HEK293 (cell line): ENCODE results near the gene FAF2.

Experiments
- CTCF ChIA-PET: fragments of 350-600 bp; formaldehyde crosslinking; extraction: SDS; loops from one replicate; lab custom pipeline; 2021; ENCODE audit warnings: antibody characterized with exemption; lab: Yijun Ruan, JAX
- POLR2A ChIA-PET: fragments of 300-600 bp; formaldehyde crosslinking; extraction: SDS; loops from one replicate; lab custom pipeline; 2020; ENCODE audit warnings: antibody characterized with exemption, inconsistent platforms; lab: Yijun Ruan, JAX
- H3K27ac ChIP-seq: fragments of 200-500 bp; sonication (Bioruptor generic); 2 replicates; pipeline ENCODE4 v1.5.1; 2014; ENCODE audit warnings: low read depth, low read length, control low read depth, inconsistent platforms; ENCODE audit errors: extremely low read depth
- H3K36me3 ChIP-seq, 2 experiments: fragments of 200-500 bp in 1 of 2; sonication (Bioruptor generic) in 1 of 2; 1 replicate in 1 of 2; 2 replicates in 1 of 2; pipeline ENCODE4 v1.5.1; 2014 to 2017; ENCODE audit warnings: inconsistent platforms in 2 of 2, low read length in 2 of 2; ENCODE audit not compliant: control insufficient read depth in 2 of 2, insufficient read depth in 1 of 2
- H3K4me1 ChIP-seq: fragments of 200-500 bp; sonication (Bioruptor generic); 2 replicates; pipeline ENCODE4 v1.5.1; 2014; ENCODE audit warnings: mild to moderate bottlenecking, low read length, inconsistent platforms; ENCODE audit not compliant: control insufficient read depth, insufficient read depth
- H3K4me3 ChIP-seq: 2 replicates; pipeline ENCODE4 v1.5.1; 2011; ENCODE audit warnings: low read depth, mild to moderate bottlenecking, control low read depth, low read length, moderate library complexity
- H3K9me3 ChIP-seq: fragments of 200-500 bp; sonication (Bioruptor generic); 2 replicates; pipeline ENCODE4 v1.5.1; 2014; ENCODE audit warnings: low read depth, low read length, inconsistent platforms; ENCODE audit not compliant: control insufficient read depth, insufficient read depth
- ELK4 ChIP-seq: IDR thresholded peaks from 2 replicates; pipeline ENCODE4 v1.6.1; 2011; ENCODE audit warnings: mild to moderate bottlenecking, low read depth, low read length, borderline replicate concordance
- GLI2 ChIP-seq: fragments of 450-650 bp; formaldehyde crosslinking; IDR thresholded peaks from 2 replicates; pipeline ENCODE4; 2017; ENCODE audit warnings: missing biosample characterization, missing genetic modification characterization, low read depth, borderline replicate concordance
- WT1 ChIP-seq: fragments of 450-650 bp; formaldehyde crosslinking; IDR thresholded peaks from 2 replicates; pipeline ENCODE4 v1.5.1; 2016; ENCODE audit warnings: missing biosample characterization, missing genetic modification characterization
- ZNF121 ChIP-seq: fragments of 450-650 bp; formaldehyde crosslinking; IDR thresholded peaks from 2 replicates; pipeline ENCODE4 v1.5.1; 2016; ENCODE audit warnings: missing biosample characterization, missing genetic modification characterization
- ZNF132 ChIP-seq: fragments of 450-650 bp; formaldehyde crosslinking; IDR thresholded peaks from 2 replicates; pipeline ENCODE4 v1.5.1; 2017; ENCODE audit warnings: missing biosample characterization, missing genetic modification characterization, borderline replicate concordance
- ZNF18 ChIP-seq: fragments of 450-650 bp; formaldehyde crosslinking; IDR thresholded peaks from 2 replicates; pipeline ENCODE4 v1.5.1; 2016; ENCODE audit warnings: missing biosample characterization, missing genetic modification characterization
- ZNF398 ChIP-seq: fragments of 450-650 bp; formaldehyde crosslinking; IDR thresholded peaks from 2 replicates; pipeline ENCODE4 v1.5.1; 2017; ENCODE audit warnings: missing biosample characterization, missing genetic modification characterization
- ZNF473 ChIP-seq: fragments of 450-650 bp; formaldehyde crosslinking; IDR thresholded peaks from 2 replicates; pipeline ENCODE4 v1.5.1; 2017; ENCODE audit warnings: missing biosample characterization, missing genetic modification characterization
- ZNF510 ChIP-seq: fragments of 450-650 bp; formaldehyde crosslinking; IDR thresholded peaks from 2 replicates; pipeline ENCODE4 v1.5.1; 2018; ENCODE audit warnings: mild to moderate bottlenecking, missing genetic modification characterization, missing biosample characterization; ENCODE audit not compliant: insufficient replicate concordance
- ZNF513 ChIP-seq: fragments of 450-650 bp; IDR thresholded peaks from 2 replicates; pipeline ENCODE4 v1.5.1; 2018; ENCODE audit warnings: missing biosample characterization, missing genetic modification characterization
- ZNF549 ChIP-seq: fragments of 450-650 bp; IDR thresholded peaks from 2 replicates; pipeline ENCODE4 v1.5.1; 2018; ENCODE audit warnings: missing biosample characterization, missing genetic modification characterization, mild to moderate bottlenecking, inconsistent platforms, moderate library complexity
- ZNF555 ChIP-seq: fragments of 450-650 bp; formaldehyde crosslinking; conservative IDR thresholded peaks from 2 replicates; pipeline ENCODE4 v1.5.1; 2017; ENCODE audit warnings: missing biosample characterization, mild to moderate bottlenecking, missing genetic modification characterization, inconsistent platforms
- ZNF626 ChIP-seq: fragments of 450-650 bp; sonication (Bioruptor Pico); formaldehyde crosslinking; IDR thresholded peaks from 2 replicates; pipeline ENCODE4 v1.5.1; 2018; ENCODE audit warnings: missing biosample characterization, missing genetic modification characterization, inconsistent platforms
- ZNF660 ChIP-seq: fragments of 450-650 bp; IDR thresholded peaks from 2 replicates; pipeline ENCODE4 v1.5.1; 2018; ENCODE audit warnings: missing biosample characterization, mild to moderate bottlenecking, missing genetic modification characterization
- ZNF664 ChIP-seq: fragments of 450-650 bp; formaldehyde crosslinking; IDR thresholded peaks from 2 replicates; pipeline ENCODE4 v1.5.1; 2016; ENCODE audit warnings: missing biosample characterization, missing genetic modification characterization
- ZNF830 ChIP-seq: fragments of 450-650 bp; IDR thresholded peaks from 2 replicates; pipeline ENCODE4 v1.5.0; 2018; ENCODE audit warnings: missing biosample characterization, missing genetic modification characterization, low read depth, mild to moderate bottlenecking, moderate library complexity

The FAF2 gene

GRCh38 chr5:176545388-176545736 is 97.2 kb downstream of the FAF2 start:
- TF ChIP-seq ZNF555 (tag by site-specific recombination) (no peak), ZNF660 (tag by site-specific recombination) (no peak), ZNF132 (tag by site-specific recombination) (no peak), ZNF626 (no peak), ELK4 (no peak), ZNF513 (no peak), ZNF510 (tag by site-specific recombination) (no peak), ZNF473 (tag by site-specific recombination) (no peak)
- no peaks in the 10 kb centered on the region for H3K36me3 ChIP-seq
- no peaks in the 10 kb centered on the region; the same call in 1 of the 2 replicates for H3K4me1 ChIP-seq
- POLR2A ChIA-PET, result no interaction called here
- no peak overlapping the region for H3K27ac ChIP-seq
- no peak overlapping the region for H3K4me3 ChIP-seq
- no peaks in the 10 kb centered on the region for H3K9me3 ChIP-seq
- CTCF ChIA-PET, result no interaction called here

- ChIA-PET CTCF (no interaction called here), POLR2A (no interaction called here)
- TF ChIP-seq ZNF398 (tag by site-specific recombination) (no peak), ZNF664 (peak; percentile 87), ZNF18 (tag by site-specific recombination) (no peak), GLI2 (no peak), ZNF121 (tag by site-specific recombination) (no peak), ZNF830 (no peak), ZNF549 (tag by site-specific recombination) (no peak), WT1 (no peak)
- Histone ChIP-seq H3K36me3 (no peaks in the 10 kb centered on the region), H3K4me3 (no peak overlapping the region), H3K4me1 (no peaks in the 10 kb centered on the region; the same call in 1 of the 2 replicates), H3K9me3 (no peaks in the 10 kb centered on the region), H3K27ac (no peak overlapping the region)
These were observed 97.7 kb downstream of the FAF2 start for GRCh38 chr5:176545737-176546509.
